Measurements from ENCODE around the gene CIDEC. TPM values are rescaled to one million over a fixed set of nuclear protein-coding genes. Genes with fewer than 3 reads are reported as not detected.

The CIDEC gene
- total and polyA plus RNA-seq, 5 donors from 2014 or later, result not detected

- Histone ChIP-seq H3K27ac (ENCODE audit: insufficient read depth, low read length, poor library complexity, severe bottlenecking) (no peak overlapping the region), H3K4me1 (ENCODE audit: control insufficient read depth, insufficient read depth, low read length, poor library complexity, severe bottlenecking) (no peaks in the 10 kb centered on the region), H3K9me3 (ENCODE audit: control insufficient read depth in 2 of 2, low read length in 2 of 2) (no peaks in the 10 kb centered on the region), H3K27me3 (ENCODE audit: control insufficient read depth, insufficient read depth, low read length) (no peaks in the 10 kb centered on the region), H3K4me3 (ENCODE audit: low read depth, low read length) (no peak overlapping the region), H3K36me3 (ENCODE audit: control insufficient read depth, insufficient read depth, low read length) (peaks cover 42% of the 10 kb centered on the region)
- Mint-ChIP-seq H3K9me3 (no peaks in the 10 kb centered on the region), H3K27ac (peak overlapping the region in 1 of 3 donors; percentile 76), H3K27me3 (no peaks in the 10 kb centered on the region), H3K36me3 (peaks cover 16% of the 10 kb centered on the region), H3K4me1 (peaks cover 0 to 9% (median 4%) of the 10 kb centered on the region in 4 donors), H3K4me3 (no peak overlapping the region)
- no peak for ATAC-seq (ENCODE audit: low read depth in 2 of 2)
- no peak for DNase-seq
These were observed 45.3 kb downstream of the CIDEC start for GRCh38 chr3:9834520-9835380.

- ATAC-seq (ENCODE audit: low read depth in 2 of 2), result no peak
- peaks cover 10% of the 10 kb centered on the region for H3K36me3 Mint-ChIP-seq
- peaks cover 42% of the 10 kb centered on the region for H3K36me3 ChIP-seq (ENCODE audit: control insufficient read depth, insufficient read depth, low read length)
These were observed 47.0 kb downstream of the CIDEC start for GRCh38 chr3:9833078-9833477.

GRCh38 chr3:9831253-9831652 lies 48.8 kb downstream of the CIDEC start:
- ATAC-seq (ENCODE audit: low read depth in 2 of 2) (no peak), DNase-seq (no peak)
- no peak overlapping the region for H3K4me3 ChIP-seq (ENCODE audit: low read depth, low read length)
- Mint-ChIP-seq H3K27ac (peak overlapping the region in 2 of 3 donors; percentile 64 to 78), H3K4me1 (peaks cover 0 to 16% (median 3%) of the 10 kb centered on the region in 4 donors), H3K27me3 (no peaks in the 10 kb centered on the region), H3K9me3 (no peaks in the 10 kb centered on the region), H3K36me3 (peaks cover 15% of the 10 kb centered on the region), H3K4me3 (no peak overlapping the region)
- H3K9me3 ChIP-seq (ENCODE audit: control insufficient read depth in 2 of 2, low read length in 2 of 2), result no peaks in the 10 kb centered on the region
- H3K36me3 ChIP-seq (ENCODE audit: control insufficient read depth, insufficient read depth, low read length), result peaks cover 42% of the 10 kb centered on the region
- no peaks in the 10 kb centered on the region for H3K27me3 ChIP-seq (ENCODE audit: control insufficient read depth, insufficient read depth, low read length)
- no peak overlapping the region for H3K27ac ChIP-seq (ENCODE audit: insufficient read depth, low read length, poor library complexity, severe bottlenecking)
- H3K4me1 ChIP-seq (ENCODE audit: control insufficient read depth, insufficient read depth, low read length, poor library complexity, severe bottlenecking), result no peaks in the 10 kb centered on the region

More at GRCh38 chr3:9833078-9833477, 47.0 kb downstream of the CIDEC start:
- no peaks in the 10 kb centered on the region for H3K9me3 ChIP-seq (ENCODE audit: control insufficient read depth in 2 of 2, low read length in 2 of 2)
- H3K9me3 Mint-ChIP-seq, result no peaks in the 10 kb centered on the region
- H3K4me3 ChIP-seq (ENCODE audit: low read depth, low read length), result no peak overlapping the region
- no peak for DNase-seq
- H3K4me1 ChIP-seq (ENCODE audit: control insufficient read depth, insufficient read depth, low read length, poor library complexity, severe bottlenecking), result no peaks in the 10 kb centered on the region
- H3K4me1 Mint-ChIP-seq, result peaks cover 0 to 9% (median 3%) of the 10 kb centered on the region in 4 donors
- no peaks in the 10 kb centered on the region for H3K27me3 Mint-ChIP-seq
- H3K27ac ChIP-seq (ENCODE audit: insufficient read depth, low read length, poor library complexity, severe bottlenecking), result no peak overlapping the region
- H3K27ac Mint-ChIP-seq, result no peak overlapping the region
- no peak overlapping the region for H3K4me3 Mint-ChIP-seq
- no peaks in the 10 kb centered on the region for H3K27me3 ChIP-seq (ENCODE audit: control insufficient read depth, insufficient read depth, low read length)

GRCh38 chr3:9828801-9829755 lies 51.0 kb downstream of the CIDEC start:
- Mint-ChIP-seq H3K27ac (no peak overlapping the region), H3K36me3 (peaks cover 9% of the 10 kb centered on the region), H3K4me1 (peaks cover 0 to 16% (median 3%) of the 10 kb centered on the region in 4 donors), H3K27me3 (no peaks in the 10 kb centered on the region), H3K9me3 (no peaks in the 10 kb centered on the region), H3K4me3 (no peak overlapping the region)
- no peaks in the 10 kb centered on the region for H3K27me3 ChIP-seq (ENCODE audit: control insufficient read depth, insufficient read depth, low read length)
- peaks cover 22% of the 10 kb centered on the region for H3K36me3 ChIP-seq (ENCODE audit: control insufficient read depth, insufficient read depth, low read length)
- no peaks in the 10 kb centered on the region for H3K4me1 ChIP-seq (ENCODE audit: control insufficient read depth, insufficient read depth, low read length, poor library complexity, severe bottlenecking)
- H3K4me3 ChIP-seq (ENCODE audit: low read depth, low read length), result no peak overlapping the region
- no peak for ATAC-seq (ENCODE audit: low read depth in 2 of 2)
- no peak for DNase-seq
- no peaks in the 10 kb centered on the region for H3K9me3 ChIP-seq (ENCODE audit: control insufficient read depth in 2 of 2, low read length in 2 of 2)
- no peak overlapping the region for H3K27ac ChIP-seq (ENCODE audit: insufficient read depth, low read length, poor library complexity, severe bottlenecking)

- Mint-ChIP-seq H3K27ac (peak overlapping the region in 1 of 3 donors; percentile 25), H3K9me3 (no peaks in the 10 kb centered on the region), H3K36me3 (peaks cover 8% of the 10 kb centered on the region), H3K4me1 (peaks cover 0 to 16% (median 3%) of the 10 kb centered on the region in 4 donors), H3K4me3 (no peak overlapping the region), H3K27me3 (no peaks in the 10 kb centered on the region)
- Histone ChIP-seq H3K4me1 (ENCODE audit: control insufficient read depth, insufficient read depth, low read length, poor library complexity, severe bottlenecking) (no peaks in the 10 kb centered on the region), H3K9me3 (ENCODE audit: control insufficient read depth in 2 of 2, low read length in 2 of 2) (no peaks in the 10 kb centered on the region), H3K4me3 (ENCODE audit: low read depth, low read length) (no peak overlapping the region), H3K27me3 (ENCODE audit: control insufficient read depth, insufficient read depth, low read length) (no peaks in the 10 kb centered on the region), H3K36me3 (ENCODE audit: control insufficient read depth, insufficient read depth, low read length) (peaks cover 8% of the 10 kb centered on the region), H3K27ac (ENCODE audit: insufficient read depth, low read length, poor library complexity, severe bottlenecking) (no peak overlapping the region)
- DNase-seq, result peak in 2 of 3 donors; percentile 29 to 71
- ATAC-seq (ENCODE audit: low read depth in 2 of 2), result peak in 1 of 2 donors; percentile 46
These were observed 53.1 kb downstream of the CIDEC start for GRCh38 chr3:9826815-9827573.

- ATAC-seq (ENCODE audit: low read depth in 2 of 2), result no peak
- H3K36me3 ChIP-seq (ENCODE audit: control insufficient read depth, insufficient read depth, low read length), result peaks cover 8% of the 10 kb centered on the region
These were observed 54.5 kb downstream of the CIDEC start for GRCh38 chr3:9825451-9826040.

GRCh38 chr3:9820946-9821345 lies 59.1 kb downstream of the CIDEC start:
- no peaks in the 10 kb centered on the region for H3K36me3 ChIP-seq (ENCODE audit: control insufficient read depth, insufficient read depth, low read length)
- Mint-ChIP-seq H3K4me1 (peaks cover 0 to 5% (median 0%) of the 10 kb centered on the region in 4 donors), H3K9me3 (peaks cover 0 to 1% (median 0%) of the 10 kb centered on the region in 7 donors), H3K36me3 (peaks cover 11% of the 10 kb centered on the region), H3K27ac (no peak overlapping the region), H3K4me3 (no peak overlapping the region), H3K27me3 (no peaks in the 10 kb centered on the region)
- ATAC-seq (ENCODE audit: low read depth in 2 of 2) (no peak), DNase-seq (peak in 1 of 3 donors; percentile 19)
- no peaks in the 10 kb centered on the region for H3K27me3 ChIP-seq (ENCODE audit: control insufficient read depth, insufficient read depth, low read length)
- no peak overlapping the region for H3K27ac ChIP-seq (ENCODE audit: insufficient read depth, low read length, poor library complexity, severe bottlenecking)
- no peaks in the 10 kb centered on the region for H3K4me1 ChIP-seq (ENCODE audit: control insufficient read depth, insufficient read depth, low read length, poor library complexity, severe bottlenecking)
- H3K9me3 ChIP-seq (ENCODE audit: control insufficient read depth in 2 of 2, low read length in 2 of 2), result no peaks in the 10 kb centered on the region
- H3K4me3 ChIP-seq (ENCODE audit: low read depth, low read length), result no peak overlapping the region

More at GRCh38 chr3:9825451-9826040, 54.5 kb downstream of the CIDEC start:
- Histone ChIP-seq H3K4me1 (ENCODE audit: control insufficient read depth, insufficient read depth, low read length, poor library complexity, severe bottlenecking) (no peaks in the 10 kb centered on the region), H3K9me3 (ENCODE audit: control insufficient read depth in 2 of 2, low read length in 2 of 2) (no peaks in the 10 kb centered on the region), H3K27me3 (ENCODE audit: control insufficient read depth, insufficient read depth, low read length) (no peaks in the 10 kb centered on the region), H3K4me3 (ENCODE audit: low read depth, low read length) (no peak overlapping the region), H3K27ac (ENCODE audit: insufficient read depth, low read length, poor library complexity, severe bottlenecking) (no peak overlapping the region)
- no peak for DNase-seq
- no peaks in the 10 kb centered on the region for H3K27me3 Mint-ChIP-seq
- no peak overlapping the region for H3K4me3 Mint-ChIP-seq
- H3K4me1 Mint-ChIP-seq, result peaks cover 0 to 9% (median 2%) of the 10 kb centered on the region in 4 donors
- H3K27ac Mint-ChIP-seq, result no peak overlapping the region
- H3K36me3 Mint-ChIP-seq, result peaks cover 5% of the 10 kb centered on the region
- no peaks in the 10 kb centered on the region for H3K9me3 Mint-ChIP-seq

Data from CD4-positive, CD25-positive, alpha-beta regulatory T cell (primary cell).